ENCODE measurements around the gene NDUFB2. TPM values are rescaled to one million over a fixed set of nuclear protein-coding genes. Genes with fewer than 3 reads are reported as not detected.

NDUFB2 gene
- total and polyA plus RNA-seq, 3 donors from 2014 or later = 180 to 292 (median 187) TPM

DNA sequence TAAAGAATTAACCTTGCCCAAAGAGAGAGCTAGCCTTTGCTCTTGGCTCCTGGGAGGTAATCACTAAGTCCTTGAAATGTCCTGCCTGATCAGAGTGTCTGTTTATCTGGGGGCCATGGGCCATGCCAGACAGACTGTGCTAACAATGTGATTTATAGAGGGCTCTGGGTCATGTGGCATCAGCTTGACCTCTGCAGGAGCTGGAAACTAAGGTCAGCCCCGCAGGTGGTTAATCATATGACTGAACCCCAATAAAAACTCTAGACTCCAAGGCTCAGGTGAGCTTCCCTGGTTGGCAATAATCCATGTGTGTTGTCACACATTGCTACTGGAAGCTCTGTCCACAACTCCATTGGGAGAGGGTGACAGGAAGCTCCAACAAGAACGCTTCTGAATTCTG, 47.5 kb downstream of the NDUFB2 start:
- H3K4me3 ChIP-seq = no peak overlapping the region
- no peaks in the 10 kb centered on the region for H3K27me3 ChIP-seq
- no peaks in the 10 kb centered on the region for H3K4me1 ChIP-seq
- DNase-seq = no peak
- WGBS, 2 donors = 75 to 81% methylated on average over 2 of the region's 2 CpGs
- intact Hi-C loops (cut with DNase I; ENCODE audit: low total_unique reads) = no loop called here
- no peaks in the 10 kb centered on the region for H3K36me3 ChIP-seq (ENCODE audit: low read depth, missing control alignments)
- H3K9me3 ChIP-seq = no peaks in the 10 kb centered on the region
- TF ChIP-seq POLR2A (IDR thresholded peaks at IDR 0.05) = no peak
- TF ChIP-seq, protein P1, sequence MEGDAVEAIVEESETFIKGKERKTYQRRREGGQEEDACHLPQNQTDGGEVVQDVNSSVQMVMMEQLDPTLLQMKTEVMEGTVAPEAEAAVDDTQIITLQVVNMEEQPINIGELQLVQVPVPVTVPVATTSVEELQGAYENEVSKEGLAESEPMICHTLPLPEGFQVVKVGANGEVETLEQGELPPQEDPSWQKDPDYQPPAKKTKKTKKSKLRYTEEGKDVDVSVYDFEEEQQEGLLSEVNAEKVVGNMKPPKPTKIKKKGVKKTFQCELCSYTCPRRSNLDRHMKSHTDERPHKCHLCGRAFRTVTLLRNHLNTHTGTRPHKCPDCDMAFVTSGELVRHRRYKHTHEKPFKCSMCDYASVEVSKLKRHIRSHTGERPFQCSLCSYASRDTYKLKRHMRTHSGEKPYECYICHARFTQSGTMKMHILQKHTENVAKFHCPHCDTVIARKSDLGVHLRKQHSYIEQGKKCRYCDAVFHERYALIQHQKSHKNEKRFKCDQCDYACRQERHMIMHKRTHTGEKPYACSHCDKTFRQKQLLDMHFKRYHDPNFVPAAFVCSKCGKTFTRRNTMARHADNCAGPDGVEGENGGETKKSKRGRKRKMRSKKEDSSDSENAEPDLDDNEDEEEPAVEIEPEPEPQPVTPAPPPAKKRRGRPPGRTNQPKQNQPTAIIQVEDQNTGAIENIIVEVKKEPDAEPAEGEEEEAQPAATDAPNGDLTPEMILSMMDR (IDR thresholded peaks at IDR 0.05) = no peak
- H3K27ac ChIP-seq = no peak overlapping the region

DNA sequence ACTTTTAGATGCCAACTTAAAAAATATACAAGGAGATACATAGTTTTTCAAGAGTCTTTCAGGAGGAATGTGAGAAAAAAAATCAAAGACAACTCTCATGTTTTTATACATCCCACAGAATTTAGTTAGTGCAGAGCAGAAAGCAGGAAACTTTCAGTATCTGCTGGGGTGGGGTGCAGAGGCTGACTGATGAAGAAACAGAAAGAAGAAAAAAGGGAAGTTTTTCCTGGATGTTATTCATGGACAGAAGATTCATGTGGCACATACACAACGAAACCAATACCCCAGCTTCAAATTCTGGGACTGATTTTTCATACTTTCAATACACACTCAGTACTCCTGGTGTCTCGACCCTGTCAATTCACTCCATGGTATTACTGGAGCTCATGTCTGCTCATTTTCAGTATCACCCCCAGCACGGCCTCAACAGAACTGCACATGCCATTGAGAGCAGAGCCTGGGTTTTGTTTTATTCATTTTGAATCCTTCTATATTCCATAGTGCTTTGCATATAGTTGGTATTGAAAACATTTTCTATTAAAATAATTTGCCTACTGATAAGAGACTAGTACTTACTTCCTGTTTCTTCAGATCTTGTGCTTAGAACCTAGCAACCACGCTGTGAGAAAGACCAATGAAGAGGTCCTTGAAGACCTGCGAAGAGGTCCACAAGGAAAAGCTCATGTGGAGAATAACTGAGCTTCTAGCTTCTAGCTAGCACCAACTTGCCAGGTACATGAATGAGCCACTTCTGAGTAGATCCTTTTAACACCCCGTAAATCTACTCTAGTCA, 49.0 kb downstream of the NDUFB2 start:
- H3K27me3 ChIP-seq = no peaks in the 10 kb centered on the region
- H3K4me3 ChIP-seq = no peak overlapping the region
- H3K36me3 ChIP-seq (ENCODE audit: low read depth, missing control alignments) = no peaks in the 10 kb centered on the region
- no peaks in the 10 kb centered on the region for H3K4me1 ChIP-seq
- no peak overlapping the region for H3K27ac ChIP-seq
- TF ChIP-seq POLR2A (IDR thresholded peaks at IDR 0.05) = no peak
- TF ChIP-seq, protein P1 (IDR thresholded peaks at IDR 0.05) = no peak
- DNase-seq = no peak
- intact Hi-C loops (cut with DNase I; ENCODE audit: low total_unique reads) = no loop called here
- H3K9me3 ChIP-seq = no peaks in the 10 kb centered on the region
- 88 to 91% methylated on average over 6 of the region's 6 CpGs for WGBS, 2 donors

DNA sequence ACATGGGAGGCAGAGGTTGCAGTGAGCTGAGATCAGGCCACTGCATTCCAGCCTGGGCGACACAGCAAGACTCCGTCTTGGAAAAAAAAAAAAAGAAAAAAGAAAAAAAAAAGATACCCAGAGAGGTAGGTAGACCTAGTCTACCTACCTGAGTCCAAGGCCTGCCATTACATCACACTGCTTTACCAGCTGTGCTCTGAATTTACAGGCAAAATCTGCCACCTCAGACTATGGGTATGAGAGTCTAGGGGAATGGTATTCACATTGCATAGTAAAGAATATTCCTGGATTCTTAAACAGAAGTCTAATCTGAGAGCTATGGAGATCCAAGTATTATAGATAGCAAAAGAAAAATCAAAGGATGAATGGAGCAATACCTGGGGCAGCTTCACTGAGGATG, 50.2 kb downstream of the NDUFB2 start:
- Histone ChIP-seq H3K36me3 (ENCODE audit: low read depth, missing control alignments) (no peaks in the 10 kb centered on the region), H3K27me3 (no peaks in the 10 kb centered on the region), H3K9me3 (no peaks in the 10 kb centered on the region), H3K4me1 (no peaks in the 10 kb centered on the region), H3K27ac (no peak overlapping the region), H3K4me3 (no peak overlapping the region)
- TF ChIP-seq, protein P1 (IDR thresholded peaks at IDR 0.05) = no peak
- TF ChIP-seq POLR2A (IDR thresholded peaks at IDR 0.05) = no peak
- intact Hi-C loops (cut with DNase I; ENCODE audit: low total_unique reads) = no loop called here
- DNase-seq = no peak
- 80 to 90% methylated on average over 2 of the region's 2 CpGs for WGBS, 2 donors

DNA sequence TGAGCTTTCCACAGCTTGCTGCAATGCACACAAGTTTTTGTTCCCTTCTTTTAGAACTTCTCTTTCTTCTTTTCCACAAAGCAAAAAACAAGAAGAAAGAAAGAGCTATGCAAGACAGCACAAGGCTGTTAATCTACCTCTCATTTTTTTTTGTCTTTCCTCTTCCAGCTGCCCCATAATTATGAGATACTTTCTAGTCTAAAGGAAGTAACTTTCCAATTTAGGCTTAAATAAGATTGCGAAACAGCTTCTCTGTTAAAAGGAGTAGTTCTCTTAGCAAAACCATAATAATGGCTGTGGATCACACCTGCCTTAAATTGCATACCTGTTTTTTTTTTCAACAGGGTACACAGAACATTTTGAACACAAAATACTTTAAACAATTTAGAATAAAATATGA, 56.0 kb downstream of the NDUFB2 start:
- Histone ChIP-seq H3K27ac (no peak overlapping the region), H3K4me1 (no peaks in the 10 kb centered on the region), H3K36me3 (ENCODE audit: low read depth, missing control alignments) (no peaks in the 10 kb centered on the region), H3K27me3 (no peaks in the 10 kb centered on the region), H3K9me3 (no peaks in the 10 kb centered on the region), H3K4me3 (no peak overlapping the region)
- intact Hi-C loops (cut with DNase I; ENCODE audit: low total_unique reads) = no loop called here
- WGBS, 2 donors = 90 to 95% methylated on average over 1 of the region's 1 CpG
- TF ChIP-seq POLR2A (IDR thresholded peaks at IDR 0.05) = no peak
- TF ChIP-seq, protein P1 (IDR thresholded peaks at IDR 0.05) = no peak
- DNase-seq = no peak

DNA sequence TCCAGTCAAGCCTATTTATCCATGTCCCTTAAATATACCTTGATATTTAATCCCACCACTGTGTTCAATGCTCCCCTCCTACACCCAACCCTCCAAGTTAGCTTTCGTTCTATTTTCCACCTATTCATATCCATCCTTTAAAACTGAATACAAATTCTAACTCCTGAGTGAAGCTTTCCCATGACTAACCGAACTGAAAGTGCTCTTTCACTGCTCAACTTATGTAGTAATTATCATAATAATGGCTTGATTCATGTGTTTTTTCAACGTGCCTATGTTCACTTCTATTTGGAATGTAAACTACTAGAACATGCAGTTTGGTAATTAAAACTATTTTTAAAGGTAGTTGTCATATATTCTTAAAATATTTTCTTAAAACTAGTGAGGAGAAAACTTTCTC, 58.0 kb downstream of the NDUFB2 start:
- Histone ChIP-seq H3K9me3 (no peaks in the 10 kb centered on the region), H3K4me1 (no peaks in the 10 kb centered on the region), H3K27ac (no peak overlapping the region), H3K27me3 (no peaks in the 10 kb centered on the region), H3K36me3 (ENCODE audit: low read depth, missing control alignments) (no peaks in the 10 kb centered on the region), H3K4me3 (no peak overlapping the region)
- DNase-seq = no peak
- no peak for TF ChIP-seq POLR2A (IDR thresholded peaks at IDR 0.05)
- TF ChIP-seq, protein P1 (IDR thresholded peaks at IDR 0.05) = no peak
- intact Hi-C loops (cut with DNase I; ENCODE audit: low total_unique reads) = no loop called here
- whole genome bisulfite sequencing, 2 donors = 79 to 83% methylated on average over 3 of the region's 3 CpGs

Data from testis (tissue), 3 donors.